ENCODE results near the gene KCNJ6.
A peak's percentile ranks its signal among the peaks of the same experiment; 100 is the strongest.

KCNJ6 gene

GRCh38 chr21:37575580-37575979, 340.7 kb downstream of the KCNJ6 start:
- no peak for DNase-seq (ENCODE audit: low read depth in 1 of 2, low spot score in 1 of 2)

- no peak for DNase-seq (ENCODE audit: low read depth in 1 of 2, low spot score in 1 of 2)
Observed at GRCh38 chr21:37574751-37575150, 341.5 kb downstream of the KCNJ6 start.

GRCh38 chr21:37574316-37574715, 341.9 kb downstream of the KCNJ6 start:
- no peak for DNase-seq (ENCODE audit: low read depth in 1 of 2, low spot score in 1 of 2)

- DNase-seq (ENCODE audit: low read depth in 1 of 2, low spot score in 1 of 2): no peak
Observed at GRCh38 chr21:37571442-37571841, 344.8 kb downstream of the KCNJ6 start.

- DNase-seq (ENCODE audit: low read depth in 1 of 2, low spot score in 1 of 2): no peak
Observed at GRCh38 chr21:37568916-37569315, 347.3 kb downstream of the KCNJ6 start.

GRCh38 chr21:37568415-37568814, 347.8 kb downstream of the KCNJ6 start:
- no peak for DNase-seq (ENCODE audit: low read depth in 1 of 2, low spot score in 1 of 2)

- no peak for DNase-seq (ENCODE audit: low read depth in 1 of 2, low spot score in 1 of 2)
Observed at GRCh38 chr21:37566790-37567615, 349.3 kb downstream of the KCNJ6 start.

- no peak for DNase-seq (ENCODE audit: low read depth in 1 of 2, low spot score in 1 of 2)
Observed at GRCh38 chr21:37565530-37566223, 350.6 kb downstream of the KCNJ6 start.

- DNase-seq (ENCODE audit: low read depth in 1 of 2, low spot score in 1 of 2): no peak
Observed at GRCh38 chr21:37564924-37565529, 351.2 kb downstream of the KCNJ6 start.

GRCh38 chr21:37564341-37564923, 351.8 kb downstream of the KCNJ6 start:
- peak; percentile 73 to 93 for DNase-seq (ENCODE audit: low read depth in 1 of 2, low spot score in 1 of 2)

GRCh38 chr21:37563641-37564340, 352.5 kb downstream of the KCNJ6 start:
- DNase-seq (ENCODE audit: low read depth in 1 of 2, low spot score in 1 of 2): peak; percentile 69 to 87

- DNase-seq (ENCODE audit: low read depth in 1 of 2, low spot score in 1 of 2): no peak
Observed at GRCh38 chr21:37562920-37563640, 353.2 kb downstream of the KCNJ6 start.

GRCh38 chr21:37561941-37562919, 354.0 kb downstream of the KCNJ6 start:
- no peak for DNase-seq (ENCODE audit: low read depth in 1 of 2, low spot score in 1 of 2)

GRCh38 chr21:37561506-37561905, 354.8 kb downstream of the KCNJ6 start:
- no peak for DNase-seq (ENCODE audit: low read depth in 1 of 2, low spot score in 1 of 2)

GRCh38 chr21:37560385-37560784, 355.9 kb downstream of the KCNJ6 start:
- no peak for DNase-seq (ENCODE audit: low read depth in 1 of 2, low spot score in 1 of 2)

GRCh38 chr21:37558676-37559211, 357.5 kb downstream of the KCNJ6 start:
- no peak for DNase-seq (ENCODE audit: low read depth in 1 of 2, low spot score in 1 of 2)
